BJ (cell line): Measurements from ENCODE around the gene TMEM132C. TPM values are rescaled to one million over a fixed set of nuclear protein-coding genes. Genes with fewer than 3 reads are reported as not detected.

Experiments used
- CTCF ChIA-PET: fragments of 350-600 bp; formaldehyde crosslinking; extraction: SDS; loops from one replicate; lab custom pipeline; 2021; ENCODE audit warnings: antibody characterized with exemption, inconsistent platforms; lab: Yijun Ruan, JAX
- POLR2A ChIA-PET: fragments of 300-600 bp; sonication (Branson Sonifier 250); formaldehyde crosslinking; extraction: SDS; loops from one replicate; lab custom pipeline; 2021; ENCODE audit warnings: antibody characterized with exemption; lab: Charles Lee
- DNase-seq: peaks from one replicate; pipeline ENCODE4 v3.0.0-alpha.2; 2011; ENCODE audit warnings: low read depth
- H3K27me3 ChIP-seq: 2 replicates; pipeline ENCODE4 v1.6.0; 2011; ENCODE audit warnings: low read length; ENCODE audit not compliant: control insufficient read depth, insufficient read depth
- H3K36me3 ChIP-seq: 2 replicates; pipeline ENCODE4 v1.5.1; 2011; ENCODE audit warnings: low read length; ENCODE audit not compliant: control insufficient read depth, insufficient read depth
- H3K4me3 ChIP-seq: 2 replicates; pipeline ENCODE4 v1.5.1; 2011; ENCODE audit warnings: low read depth, mild to moderate bottlenecking, control low read depth, low read length
- polyA plus RNA-seq: library from polyadenylated mRNA; depleted of rRNA; stranded (reverse); fragments of >200 nt; gene quantifications from 2 replicates; pipeline ENCODE4 v1.2.3, GENCODE V29; 2011
- TF ChIP-seq, protein P1 (sequence below): IDR thresholded peaks from 2 replicates; pipeline ENCODE4 v1.5.1; 2011; ENCODE audit warnings: low read depth, mild to moderate bottlenecking, control low read depth, inconsistent platforms, low read length, moderate library complexity; ENCODE audit not compliant: insufficient read depth

The TMEM132C gene
- polyA plus RNA-seq, 1 experiment: not detected

DNA sequence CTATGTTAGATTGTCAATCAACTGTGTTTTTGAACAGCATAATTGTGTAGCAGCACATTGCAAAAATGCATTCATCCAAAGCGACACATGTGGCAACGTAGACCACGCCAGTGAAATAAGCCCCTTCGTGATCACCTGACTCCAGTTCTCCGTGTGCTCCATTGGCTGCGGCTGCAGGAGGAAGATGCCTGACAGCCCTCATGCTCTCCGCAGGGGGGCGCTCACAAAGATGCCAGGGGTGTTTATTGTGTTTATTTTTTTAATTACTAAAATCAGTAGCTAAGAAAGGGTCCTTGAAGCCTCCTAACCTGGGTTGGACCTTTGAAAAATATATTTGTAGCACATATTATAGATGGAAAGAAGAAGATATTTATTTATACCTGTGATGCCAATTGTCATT, 440.5 kb downstream of the TMEM132C start:
- no peak for DNase-seq
- CTCF ChIA-PET: no interaction called here
- Histone ChIP-seq H3K27me3 (no peaks in the 10 kb centered on the region), H3K36me3 (no peaks in the 10 kb centered on the region), H3K4me3 (no peak overlapping the region)
- TF ChIP-seq, protein P1, sequence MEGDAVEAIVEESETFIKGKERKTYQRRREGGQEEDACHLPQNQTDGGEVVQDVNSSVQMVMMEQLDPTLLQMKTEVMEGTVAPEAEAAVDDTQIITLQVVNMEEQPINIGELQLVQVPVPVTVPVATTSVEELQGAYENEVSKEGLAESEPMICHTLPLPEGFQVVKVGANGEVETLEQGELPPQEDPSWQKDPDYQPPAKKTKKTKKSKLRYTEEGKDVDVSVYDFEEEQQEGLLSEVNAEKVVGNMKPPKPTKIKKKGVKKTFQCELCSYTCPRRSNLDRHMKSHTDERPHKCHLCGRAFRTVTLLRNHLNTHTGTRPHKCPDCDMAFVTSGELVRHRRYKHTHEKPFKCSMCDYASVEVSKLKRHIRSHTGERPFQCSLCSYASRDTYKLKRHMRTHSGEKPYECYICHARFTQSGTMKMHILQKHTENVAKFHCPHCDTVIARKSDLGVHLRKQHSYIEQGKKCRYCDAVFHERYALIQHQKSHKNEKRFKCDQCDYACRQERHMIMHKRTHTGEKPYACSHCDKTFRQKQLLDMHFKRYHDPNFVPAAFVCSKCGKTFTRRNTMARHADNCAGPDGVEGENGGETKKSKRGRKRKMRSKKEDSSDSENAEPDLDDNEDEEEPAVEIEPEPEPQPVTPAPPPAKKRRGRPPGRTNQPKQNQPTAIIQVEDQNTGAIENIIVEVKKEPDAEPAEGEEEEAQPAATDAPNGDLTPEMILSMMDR: no peak
- POLR2A ChIA-PET: no interaction called here

- ChIA-PET POLR2A (no interaction called here), CTCF (no interaction called here)
- Histone ChIP-seq H3K36me3 (no peaks in the 10 kb centered on the region), H3K27me3 (no peaks in the 10 kb centered on the region), H3K4me3 (no peak overlapping the region)
- TF ChIP-seq, protein P1: no peak
- no peak for DNase-seq
Measured at GRCh38 chr12:128708789-128709188, 441.8 kb downstream of the TMEM132C start.

GRCh38 chr12:128709660-128710059, 442.7 kb downstream of the TMEM132C start:
- TF ChIP-seq, protein P1: no peak
- ChIA-PET CTCF (no interaction called here), POLR2A (no interaction called here)
- no peaks in the 10 kb centered on the region for H3K36me3 ChIP-seq
- H3K4me3 ChIP-seq: no peak overlapping the region
- DNase-seq: no peak
- H3K27me3 ChIP-seq: no peaks in the 10 kb centered on the region

DNA sequence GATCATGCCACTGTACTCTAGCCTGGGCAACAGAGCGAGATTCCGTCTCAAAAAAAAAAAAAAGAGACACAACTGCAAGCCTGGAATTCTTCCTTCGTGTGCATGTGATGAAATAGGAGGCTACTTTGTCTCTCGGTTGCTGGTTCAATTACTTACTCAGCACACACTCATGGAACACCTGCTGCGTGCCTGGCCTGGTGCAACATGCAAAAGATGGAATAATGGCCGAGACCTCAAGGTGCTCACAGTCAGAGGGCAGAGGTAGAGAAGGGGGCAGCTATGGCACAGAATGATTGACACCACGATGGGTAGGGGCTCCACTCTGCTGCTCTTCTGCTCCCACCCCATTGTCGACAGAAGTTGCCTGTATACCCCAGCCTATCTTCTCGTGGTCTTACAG, 444.5 kb downstream of the TMEM132C start:
- H3K27me3 ChIP-seq: no peaks in the 10 kb centered on the region
- POLR2A ChIA-PET: no interaction called here
- H3K36me3 ChIP-seq: no peaks in the 10 kb centered on the region
- TF ChIP-seq, protein P1: no peak
- CTCF ChIA-PET: no interaction called here
- DNase-seq: no peak
- no peak overlapping the region for H3K4me3 ChIP-seq

GRCh38 chr12:128712622-128713021, 445.7 kb downstream of the TMEM132C start:
- Histone ChIP-seq H3K36me3 (no peaks in the 10 kb centered on the region), H3K4me3 (no peak overlapping the region), H3K27me3 (no peaks in the 10 kb centered on the region)
- no peak for DNase-seq
- TF ChIP-seq, protein P1: no peak
- POLR2A ChIA-PET: no interaction called here
- CTCF ChIA-PET: no interaction called here
